Measurements from ENCODE around the gene MKNK1. TPM values are rescaled to one million over a fixed set of nuclear protein-coding genes. Genes with fewer than 3 reads are reported as not detected.

The MKNK1 gene
- total RNA-seq, 2 experiments from 2014 or later, result 27.1 to 29.6 TPM

- no peaks in the 10 kb centered on the region for H3K27me3 Mint-ChIP-seq
- Histone ChIP-seq H3K27ac (ENCODE audit: low read depth in 1 of 2, low read length in 2 of 2) (no peak overlapping the region), H3K4me3 (ENCODE audit: low read length) (no peak overlapping the region), H3K9me3 (ENCODE audit: control insufficient read depth in 1 of 2, insufficient read depth in 1 of 2, low read length in 2 of 2) (no peaks in the 10 kb centered on the region), H3K4me1 (ENCODE audit: insufficient read depth, low read length) (peaks cover 62% of the 10 kb centered on the region), H3K27me3 (ENCODE audit: control insufficient read depth in 1 of 2, insufficient read depth in 2 of 2, low read length in 2 of 2) (no peaks in the 10 kb centered on the region), H3K36me3 (ENCODE audit: insufficient read depth, low read length) (peaks cover 29% of the 10 kb centered on the region)
- H3K9me3 Mint-ChIP-seq, result no peaks in the 10 kb centered on the region
- TF ChIP-seq CTCF (IDR thresholded peaks at IDR 0.05), result no peak
- peak overlapping the region; percentile 90 for H3K4me3 Mint-ChIP-seq
- CTCF ChIA-PET, result no interaction called here
- H3K4me1 Mint-ChIP-seq (ENCODE audit: low read depth), result peaks cover 63% of the 10 kb centered on the region
- intact Hi-C loops (cut with DNase I, micrococcal nuclease), result no loop called here
- peak overlapping the region; percentile 90 for H3K27ac Mint-ChIP-seq
- H3K36me3 Mint-ChIP-seq (ENCODE audit: low read depth), result peaks cover 31% of the 10 kb centered on the region
- ATAC-seq (ENCODE audit: poor library complexity) (no peak), DNase-seq (no peak)
- POLR2A ChIA-PET, result interaction anchor here (1.5 to 7.5 kb wide), 2 partner anchors 10 to 81 kb away, joined by 3 to 163 read pairs; partner anchors contain the start of gene MKNK1
These were observed 10.5 kb upstream of the MKNK1 start for GRCh38 chr1:46614604-46614984.

- no peak for TF ChIP-seq CTCF (IDR thresholded peaks at IDR 0.05)
- H3K4me3 ChIP-seq (ENCODE audit: low read length), result peak overlapping the region; percentile 7
- no peak overlapping the region for H3K27ac ChIP-seq (ENCODE audit: low read depth in 1 of 2, low read length in 2 of 2)
- ChIA-PET CTCF (interaction anchor here (0.9 kb wide), 1 partner anchor 10 kb away, joined by 4 read pairs; the partner anchor contains the start of gene MKNK1), POLR2A (interaction anchor here (0.7 to 7.5 kb wide), 3 partner anchors 8 to 80 kb away, joined by 3 to 163 read pairs (median 3); partner anchors contain the start of gene MKNK1)
- no peaks in the 10 kb centered on the region for H3K27me3 ChIP-seq (ENCODE audit: control insufficient read depth in 1 of 2, insufficient read depth in 2 of 2, low read length in 2 of 2)
- intact Hi-C loops (cut with DNase I, micrococcal nuclease), result no loop called here
- H3K9me3 ChIP-seq (ENCODE audit: control insufficient read depth in 1 of 2, insufficient read depth in 1 of 2, low read length in 2 of 2), result no peaks in the 10 kb centered on the region
- H3K36me3 ChIP-seq (ENCODE audit: insufficient read depth, low read length), result peaks cover 36% of the 10 kb centered on the region
- Mint-ChIP-seq H3K9me3 (no peaks in the 10 kb centered on the region), H3K27me3 (no peaks in the 10 kb centered on the region), H3K36me3 (ENCODE audit: low read depth) (peaks cover 38% of the 10 kb centered on the region), H3K27ac (peak overlapping the region; percentile 90), H3K4me3 (peak overlapping the region; percentile 83), H3K4me1 (ENCODE audit: low read depth) (peaks cover 68% of the 10 kb centered on the region)
- peak; percentile 41 for ATAC-seq (ENCODE audit: poor library complexity)
- H3K4me1 ChIP-seq (ENCODE audit: insufficient read depth, low read length), result peaks cover 62% of the 10 kb centered on the region
- peak in 12 of 14 experiments; percentile 12 to 66 (median 39) for DNase-seq
These were observed 9.9 kb upstream of the MKNK1 start for GRCh38 chr1:46613661-46614603.

GRCh38 chr1:46612937-46613660 is 9.0 kb upstream of the MKNK1 start:
- no peaks in the 10 kb centered on the region for H3K9me3 Mint-ChIP-seq
- no peak overlapping the region for H3K27ac Mint-ChIP-seq
- ChIA-PET CTCF (interaction anchor here (0.9 kb wide), 1 partner anchor 9 kb away, joined by 4 read pairs; the partner anchor contains the start of gene MKNK1), POLR2A (interaction anchor here (1.5 to 7.5 kb wide), 2 partner anchors 8 to 80 kb away, joined by 3 to 163 read pairs; partner anchors contain the start of gene MKNK1)
- Histone ChIP-seq H3K9me3 (ENCODE audit: control insufficient read depth in 1 of 2, insufficient read depth in 1 of 2, low read length in 2 of 2) (no peaks in the 10 kb centered on the region), H3K27me3 (ENCODE audit: control insufficient read depth in 1 of 2, insufficient read depth in 2 of 2, low read length in 2 of 2) (no peaks in the 10 kb centered on the region), H3K36me3 (ENCODE audit: insufficient read depth, low read length) (peaks cover 44% of the 10 kb centered on the region), H3K4me1 (ENCODE audit: insufficient read depth, low read length) (peaks cover 62% of the 10 kb centered on the region), H3K4me3 (ENCODE audit: low read length) (no peak overlapping the region), H3K27ac (ENCODE audit: low read depth in 1 of 2, low read length in 2 of 2) (no peak overlapping the region)
- H3K4me3 Mint-ChIP-seq, result peak overlapping the region; percentile 60
- no peak for ATAC-seq (ENCODE audit: poor library complexity)
- intact Hi-C loops (cut with DNase I, micrococcal nuclease), result no loop called here
- H3K4me1 Mint-ChIP-seq (ENCODE audit: low read depth), result peaks cover 68% of the 10 kb centered on the region
- no peaks in the 10 kb centered on the region for H3K27me3 Mint-ChIP-seq
- TF ChIP-seq CTCF (IDR thresholded peaks at IDR 0.05), result no peak
- DNase-seq, result no peak
- H3K36me3 Mint-ChIP-seq (ENCODE audit: low read depth), result peaks cover 42% of the 10 kb centered on the region

All from CD4-positive, alpha-beta T cell (primary cell).